ENCODE results near the gene SYNJ2BP.

The SYNJ2BP gene

GRCh38 chr14:70391493-70392391, 25.1 kb downstream of the SYNJ2BP start:
- no peak for DNase-seq

GRCh38 chr14:70382536-70382935, 34.4 kb downstream of the SYNJ2BP start:
- DNase-seq: no peak

GRCh38 chr14:70380824-70381223, 36.1 kb downstream of the SYNJ2BP start:
- DNase-seq: no peak

- no peak for DNase-seq
Observed at GRCh38 chr14:70378696-70379095, 38.2 kb downstream of the SYNJ2BP start.
